ENCODE measurements around the gene TLE3.
A peak's percentile ranks its signal among the peaks of the same experiment; 100 is the strongest.

The TLE3 gene

DNA sequence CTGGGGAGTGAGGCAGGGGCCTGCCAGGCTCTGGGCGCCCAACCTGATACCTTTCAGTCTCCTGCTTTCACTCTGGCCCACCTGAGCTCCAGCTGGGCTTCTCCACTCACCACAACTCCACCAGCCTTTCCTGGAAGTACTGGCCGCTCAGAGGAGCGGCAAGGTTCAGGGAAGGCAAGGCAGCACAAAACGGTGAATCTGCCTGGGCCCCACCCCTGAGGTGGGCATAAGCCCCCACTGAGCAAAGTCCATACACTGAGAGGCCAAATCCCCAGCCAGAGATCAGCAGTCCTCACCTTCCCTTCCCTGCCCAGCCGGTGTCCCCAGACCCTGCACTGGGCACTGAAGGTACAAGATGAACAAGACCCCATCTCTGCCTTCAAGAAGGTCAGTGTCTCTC lies 70.7 kb downstream of the TLE3 start:
- DNase-seq, result no peak

DNA sequence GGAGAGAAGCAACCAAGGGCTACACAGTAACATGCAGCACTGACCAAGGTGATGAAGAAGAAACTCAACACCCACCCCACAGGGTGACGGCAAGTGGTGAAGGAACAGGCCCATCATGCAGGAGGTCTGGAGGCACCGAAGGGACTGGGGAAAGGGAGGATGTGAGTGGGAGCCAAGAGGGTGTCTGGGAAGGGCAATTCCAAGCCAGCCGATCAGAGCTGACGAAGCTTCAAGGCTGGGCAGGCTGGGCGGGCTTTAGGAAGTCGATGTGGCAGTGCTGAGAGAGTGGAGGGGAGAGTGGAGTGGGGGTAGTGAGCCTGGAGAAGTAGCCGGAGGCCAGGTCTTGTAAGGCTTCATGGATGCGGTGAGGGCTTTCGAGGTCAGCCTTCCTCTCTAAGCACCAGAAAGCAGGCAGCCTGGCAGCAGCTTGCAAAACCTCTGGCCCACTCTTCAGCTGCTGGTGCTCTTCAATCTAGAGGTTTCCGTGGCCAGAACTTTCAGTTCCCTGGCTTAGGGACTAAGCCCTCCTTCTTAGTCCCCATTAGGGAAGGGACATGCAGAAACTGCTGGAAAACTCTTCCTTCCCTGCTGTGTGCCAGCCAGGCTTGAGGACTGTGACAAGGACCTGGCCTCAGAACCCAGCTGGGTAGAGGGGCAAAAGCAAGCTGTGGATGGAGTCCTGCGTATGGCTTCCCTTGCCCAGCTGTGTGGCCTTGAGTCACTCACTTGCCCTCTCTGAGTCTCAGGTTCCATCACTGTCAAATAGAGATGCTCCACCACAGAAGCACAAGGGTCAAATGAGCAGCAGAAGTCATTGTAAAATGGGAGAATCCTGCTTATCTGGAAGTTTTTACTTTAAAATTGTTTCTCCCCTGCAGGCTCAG lies 72.1 kb downstream of the TLE3 start:
- no peak for DNase-seq

DNA sequence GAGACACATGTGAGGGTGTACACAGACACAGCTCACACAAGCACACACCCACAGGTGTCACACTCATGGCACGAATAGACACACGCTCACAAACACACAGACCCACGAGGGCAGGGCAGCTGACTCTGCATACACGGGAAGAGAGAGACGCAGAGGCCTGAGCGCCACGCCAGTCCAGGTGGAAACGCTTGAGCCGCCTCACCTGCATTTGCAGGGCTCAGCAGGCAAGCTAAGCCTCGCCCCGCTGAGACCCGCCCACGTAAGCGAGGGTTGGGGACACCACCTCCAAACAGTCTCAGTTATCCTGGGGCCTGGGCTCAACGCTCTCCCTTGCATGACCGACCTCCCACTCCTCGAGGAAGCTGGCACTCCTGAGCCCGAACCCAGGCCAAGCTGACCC lies 73.2 kb downstream of the TLE3 start:
- DNase-seq, result no peak

DNA sequence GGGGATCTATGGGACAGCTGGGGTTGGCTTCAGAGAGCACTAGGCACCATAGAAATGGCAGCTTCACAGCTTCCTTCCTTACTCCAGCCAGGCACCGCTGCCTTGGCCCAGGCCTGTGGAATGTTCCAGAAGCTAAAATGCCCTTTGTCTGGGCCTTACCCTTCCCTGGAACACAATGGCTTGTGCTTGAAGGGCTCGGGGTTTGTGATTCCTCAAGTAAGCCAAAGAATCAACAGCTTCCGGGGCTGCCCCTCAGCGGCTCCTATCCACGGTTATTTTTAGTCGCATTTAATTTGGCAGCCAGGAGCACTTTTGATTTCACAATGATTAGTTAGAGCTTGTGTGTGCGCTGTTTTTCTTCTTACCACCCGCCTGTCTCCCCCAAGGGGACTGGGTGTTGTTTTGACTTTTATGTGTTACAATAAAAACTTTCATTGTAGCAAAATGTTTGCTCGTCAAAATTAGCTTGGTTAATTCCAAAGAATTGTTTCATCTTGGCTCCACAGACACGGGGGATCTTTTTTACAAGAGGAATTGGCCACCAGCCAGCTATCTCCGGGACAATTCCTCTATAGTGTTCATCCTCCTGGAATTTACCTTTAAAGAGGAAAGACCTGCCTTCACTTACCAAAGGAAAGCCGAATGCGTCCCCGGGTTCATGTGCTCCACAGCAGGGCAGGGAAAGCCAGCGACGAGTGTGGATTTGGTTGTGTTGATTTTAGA lies 73.8 kb downstream of the TLE3 start:
- DNase-seq, result no peak

DNA sequence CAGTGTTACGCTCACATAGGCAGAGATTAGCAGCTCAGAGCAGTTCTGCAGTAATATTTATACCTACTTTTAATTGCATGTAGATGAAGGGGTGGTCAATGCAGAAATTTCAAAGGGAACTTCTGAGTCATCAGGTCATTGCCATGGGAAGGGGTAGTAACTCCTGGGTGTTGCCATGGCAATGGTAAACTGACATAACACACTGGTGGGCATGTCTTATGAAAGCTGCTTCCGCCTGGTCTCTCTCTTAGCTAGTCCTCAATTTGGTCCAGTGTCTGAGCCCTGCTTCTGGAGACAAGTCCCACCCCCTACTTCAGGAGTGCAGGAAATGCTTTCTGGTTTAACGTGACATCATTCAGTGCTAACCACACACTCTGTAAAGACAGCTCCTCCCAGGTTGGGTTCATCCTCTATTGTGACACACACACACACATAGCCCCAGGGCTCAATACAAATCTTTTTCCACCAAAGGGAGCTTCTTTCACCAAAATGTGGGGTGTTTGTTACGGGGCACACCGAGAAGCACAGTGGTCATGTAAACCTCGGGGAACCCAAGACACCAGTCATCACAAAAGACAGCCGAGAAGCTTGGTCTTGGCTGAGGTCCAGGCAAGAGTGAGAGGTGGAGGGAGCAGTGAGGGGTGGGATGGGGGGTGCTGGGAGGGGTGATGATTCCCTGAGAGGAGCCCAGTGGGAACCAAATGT lies 74.5 kb downstream of the TLE3 start:
- DNase-seq, result peak; percentile 82 to 88

DNA sequence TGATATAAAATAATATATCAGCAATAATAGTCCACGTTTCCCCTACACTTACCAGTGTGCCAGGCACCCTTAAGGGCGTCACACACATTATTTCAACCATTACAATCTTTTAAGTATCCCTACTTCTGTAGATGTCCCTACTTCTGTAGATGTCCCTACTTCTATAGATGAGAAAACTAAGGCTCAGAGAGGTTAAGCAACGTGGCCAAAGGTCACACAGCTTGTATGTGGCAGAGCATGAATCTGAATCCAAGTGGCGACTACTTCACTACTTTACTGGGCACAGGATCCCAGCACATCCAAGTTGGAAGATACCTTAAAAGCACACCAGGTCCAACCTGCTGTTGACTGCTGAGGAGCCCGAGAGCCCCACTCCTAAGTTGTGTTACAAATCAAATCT lies 77.5 kb downstream of the TLE3 start:
- no peak for DNase-seq

DNA sequence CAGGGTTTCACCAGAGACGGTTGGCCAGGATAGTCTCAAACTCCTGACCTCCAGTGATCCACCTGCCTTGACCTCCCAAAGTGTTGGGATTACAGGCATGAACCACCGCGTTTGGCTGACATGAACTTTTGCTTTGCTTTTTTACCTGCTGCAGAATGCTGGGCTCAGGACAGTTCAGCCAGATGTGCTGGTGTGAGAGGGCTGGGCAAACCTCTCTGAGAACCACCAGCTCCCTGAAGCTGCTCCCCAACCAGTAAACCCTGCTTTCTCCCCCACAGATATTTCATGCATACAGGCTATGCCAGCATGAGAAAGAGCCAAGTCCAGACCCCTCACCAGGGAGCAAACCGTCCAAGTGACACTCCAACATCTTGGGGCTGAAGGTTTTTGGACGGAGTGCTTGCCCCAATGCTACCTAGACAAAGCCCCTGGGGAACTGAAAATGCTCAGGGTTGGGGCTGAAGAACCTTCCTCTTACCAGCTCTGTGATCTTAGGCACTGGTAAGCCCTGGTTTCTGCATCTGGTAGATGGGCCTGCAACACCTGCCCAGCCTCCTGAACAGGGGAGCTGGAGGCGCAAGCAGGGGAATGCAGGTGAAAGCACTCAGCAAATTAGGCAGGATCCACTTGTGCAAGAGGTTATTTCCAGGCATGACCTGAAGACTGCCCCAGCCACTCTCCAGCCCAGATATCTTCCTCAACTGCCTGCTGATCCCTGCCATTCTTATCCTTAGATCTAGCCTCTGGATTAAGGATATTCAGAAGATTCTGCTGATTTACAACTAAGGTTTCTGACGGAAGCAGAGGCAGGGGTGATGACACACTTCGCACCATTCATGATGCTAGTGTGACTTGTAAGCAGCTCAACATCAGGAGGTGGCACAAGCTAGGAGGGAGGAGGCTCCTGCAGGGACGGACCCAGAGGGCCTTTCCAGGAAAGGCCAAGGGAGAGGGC lies 78.8 kb downstream of the TLE3 start:
- DNase-seq, result no peak

DNA sequence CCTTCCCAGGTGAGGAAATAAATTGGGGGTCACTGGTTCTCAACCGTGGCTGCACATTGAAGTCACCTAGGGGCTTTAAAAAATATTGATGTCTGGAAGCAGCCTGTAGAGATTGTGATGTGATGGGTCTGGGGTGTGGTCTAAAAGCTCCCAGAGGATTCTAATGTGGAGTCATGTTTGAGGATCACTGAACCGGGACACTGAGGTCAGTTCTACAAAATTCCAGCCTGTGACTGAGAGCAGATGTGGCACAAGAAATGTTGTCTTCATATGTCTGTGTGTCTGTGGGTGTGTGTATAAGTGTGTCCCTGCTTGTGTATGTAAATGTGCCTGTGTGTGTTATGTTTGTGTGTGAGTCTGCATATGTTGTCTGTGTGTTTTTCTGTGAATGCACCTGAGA lies 79.9 kb downstream of the TLE3 start:
- DNase-seq, result no peak

DNA sequence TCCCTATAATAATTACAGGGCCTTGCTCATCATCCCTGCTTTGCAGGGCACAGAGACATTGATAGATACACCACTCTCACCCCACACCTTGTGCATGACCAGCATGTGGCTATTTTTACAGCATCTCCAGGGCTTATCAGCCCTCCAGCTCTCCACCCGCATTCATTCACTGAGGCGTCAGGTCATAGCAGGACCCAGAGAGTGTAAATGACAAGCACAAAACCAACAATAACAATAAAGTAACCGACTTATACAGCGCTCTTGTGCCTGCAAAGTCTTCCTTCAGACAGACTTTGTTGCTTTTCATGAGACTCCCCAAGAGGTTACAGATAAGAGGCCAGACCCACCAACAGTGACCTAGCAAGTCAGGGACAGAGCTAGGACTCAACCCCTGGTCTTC lies 80.7 kb downstream of the TLE3 start:
- DNase-seq, result no peak

DNA sequence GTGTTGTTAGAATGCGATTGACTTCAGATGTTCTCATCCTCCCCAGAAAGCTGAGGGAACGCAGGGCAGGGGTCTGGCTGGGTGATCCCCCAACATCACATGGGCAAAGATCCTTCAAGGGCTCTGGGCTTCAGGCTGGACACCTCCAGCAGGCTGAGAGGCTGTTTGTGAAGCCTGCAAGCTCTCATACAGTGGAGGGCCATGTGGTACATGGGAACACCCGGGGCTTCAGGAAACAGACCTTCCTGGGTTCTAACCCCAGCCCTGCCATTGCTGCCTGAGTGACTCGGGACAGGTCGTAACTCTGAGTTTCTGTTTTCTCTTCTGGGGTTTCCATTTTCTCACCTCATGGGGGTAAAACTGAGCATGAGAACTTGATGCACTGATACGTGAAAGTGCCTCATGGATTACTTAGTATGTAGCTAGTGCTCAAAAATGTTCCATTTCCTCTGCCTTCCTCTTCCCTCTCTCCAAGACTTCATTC lies 81.2 kb downstream of the TLE3 start:
- DNase-seq, result no peak

DNA sequence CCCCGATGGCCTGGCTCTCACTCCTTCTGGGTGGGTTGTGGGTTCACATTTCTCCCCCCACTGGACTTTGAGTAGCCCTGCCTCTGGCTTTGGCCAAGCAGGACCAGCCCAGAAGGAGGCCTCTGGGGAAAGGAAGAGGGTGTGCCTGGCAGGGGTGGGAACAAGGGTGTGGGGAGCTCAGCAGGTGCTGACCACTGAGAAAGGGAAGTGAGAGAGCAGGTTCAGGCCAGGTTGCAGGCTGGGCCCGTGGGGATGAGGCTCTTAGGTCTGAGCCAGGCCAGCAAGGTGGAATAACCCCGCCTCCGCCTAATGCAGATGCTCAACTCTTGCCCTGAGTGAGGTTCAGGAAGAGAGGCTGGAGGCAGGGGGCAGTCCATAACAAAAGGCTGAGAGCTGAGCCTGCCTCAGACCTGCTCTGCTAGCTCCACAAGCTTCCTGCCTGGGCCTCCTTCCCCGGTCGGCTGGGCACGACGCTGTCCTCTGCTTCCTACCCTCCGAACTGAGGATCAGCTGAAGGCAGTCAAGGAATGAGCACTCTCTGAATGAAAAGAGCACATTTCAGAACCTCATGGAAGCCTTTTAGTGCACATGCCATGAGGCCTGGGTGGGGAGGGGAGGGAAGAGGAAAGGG lies 82.7 kb downstream of the TLE3 start:
- peak in 1 of 2 donors; percentile 28 for DNase-seq

DNA sequence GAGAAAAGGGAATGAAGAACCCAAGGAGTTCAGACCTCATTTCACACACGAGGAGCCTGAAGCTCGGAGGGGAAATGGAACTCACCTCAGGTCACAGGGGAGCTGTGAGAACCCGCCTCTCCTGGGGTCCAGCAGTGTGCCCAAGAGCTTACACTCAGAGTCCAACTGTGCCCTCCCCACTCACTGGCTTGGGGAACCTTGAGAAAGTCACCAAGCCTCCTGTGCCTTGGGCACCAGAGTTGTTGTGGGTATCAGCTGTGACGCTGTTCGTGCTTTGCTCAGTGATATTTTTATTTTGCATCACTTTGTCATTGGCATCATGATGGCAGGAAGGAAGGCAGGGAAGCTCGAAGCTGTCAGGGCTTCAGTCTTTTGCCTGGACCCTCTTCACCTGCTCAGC lies 83.4 kb downstream of the TLE3 start:
- DNase-seq, result no peak

DNA sequence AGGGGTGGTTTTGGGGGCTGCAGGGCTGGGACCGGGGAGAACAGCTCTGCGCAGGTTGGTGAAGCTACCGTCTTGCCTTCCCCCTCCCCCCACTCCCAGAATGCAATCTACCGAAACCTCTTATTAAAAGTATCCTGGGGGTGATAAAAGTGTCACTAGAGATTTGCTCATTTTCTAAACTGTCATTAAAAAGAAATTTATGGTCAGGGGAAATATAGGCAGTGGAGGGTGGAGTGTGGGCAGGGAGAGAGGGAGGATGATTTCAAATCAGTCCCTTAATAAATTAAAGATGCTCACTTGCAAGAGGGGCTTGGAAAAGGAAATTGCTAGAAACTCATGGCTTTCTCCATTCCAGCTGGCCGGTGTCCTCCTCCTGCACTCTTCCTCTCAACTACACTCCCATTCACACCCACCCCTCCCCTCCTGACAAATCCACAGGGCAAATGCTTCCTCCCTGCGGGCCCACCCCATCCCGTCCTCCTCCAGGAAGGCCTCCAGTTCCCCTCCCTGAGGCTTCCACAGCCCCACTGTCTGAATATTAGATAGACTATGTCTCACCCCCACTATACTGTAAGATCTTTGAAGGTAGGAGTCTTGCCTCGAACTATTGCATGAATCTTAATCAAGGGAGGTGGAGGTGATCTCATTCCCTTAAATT lies 83.9 kb downstream of the TLE3 start:
- no peak for DNase-seq

DNA sequence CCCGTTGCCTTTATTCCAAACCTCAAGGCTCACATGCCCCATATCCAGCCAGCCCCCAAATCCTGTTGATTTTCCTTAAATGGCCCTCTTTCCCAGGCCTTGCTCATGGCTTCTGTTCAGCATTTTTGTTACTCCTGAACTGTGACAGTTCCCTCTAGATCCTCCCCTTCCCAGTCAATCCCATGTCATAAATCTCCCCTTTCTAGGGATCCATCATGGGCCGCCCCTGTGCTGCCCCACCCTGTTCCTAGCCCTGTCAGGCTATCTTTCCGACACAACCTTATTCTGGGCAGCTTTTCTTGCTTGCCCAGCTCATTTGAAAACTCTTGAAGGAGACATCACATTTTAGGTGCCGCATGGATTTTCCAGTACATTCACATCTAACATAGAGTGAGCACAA lies 84.8 kb downstream of the TLE3 start:
- no peak for DNase-seq

DNA sequence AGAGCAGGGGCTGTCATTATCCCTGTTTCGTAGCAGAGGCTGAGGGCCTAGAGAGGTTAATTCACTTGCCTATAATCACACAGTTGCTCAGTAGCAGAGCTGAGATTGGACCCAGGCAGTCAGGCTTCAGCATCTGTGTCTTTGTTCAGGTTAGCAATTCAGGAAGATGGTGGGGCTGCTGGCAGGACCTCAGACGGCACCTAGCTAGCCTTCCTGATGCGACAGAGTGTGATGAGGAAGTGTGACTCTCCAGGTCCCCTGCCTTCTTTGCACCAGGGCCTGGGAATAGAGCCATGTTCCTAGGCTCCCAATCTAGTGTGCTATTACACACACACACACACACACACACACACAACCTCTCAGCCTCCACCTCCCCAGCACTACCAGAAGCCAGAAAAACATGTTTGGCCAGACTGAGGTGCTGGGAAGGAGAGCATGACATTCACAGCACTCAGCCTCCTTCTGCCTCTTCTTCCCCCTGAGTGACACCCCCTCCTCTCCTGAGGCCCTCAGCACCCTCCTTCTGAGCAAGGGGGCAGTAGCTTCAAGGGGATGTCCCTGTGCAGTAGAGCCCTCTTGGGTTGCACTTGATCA lies 88.9 kb downstream of the TLE3 start:
- DNase-seq, result no peak

DNA sequence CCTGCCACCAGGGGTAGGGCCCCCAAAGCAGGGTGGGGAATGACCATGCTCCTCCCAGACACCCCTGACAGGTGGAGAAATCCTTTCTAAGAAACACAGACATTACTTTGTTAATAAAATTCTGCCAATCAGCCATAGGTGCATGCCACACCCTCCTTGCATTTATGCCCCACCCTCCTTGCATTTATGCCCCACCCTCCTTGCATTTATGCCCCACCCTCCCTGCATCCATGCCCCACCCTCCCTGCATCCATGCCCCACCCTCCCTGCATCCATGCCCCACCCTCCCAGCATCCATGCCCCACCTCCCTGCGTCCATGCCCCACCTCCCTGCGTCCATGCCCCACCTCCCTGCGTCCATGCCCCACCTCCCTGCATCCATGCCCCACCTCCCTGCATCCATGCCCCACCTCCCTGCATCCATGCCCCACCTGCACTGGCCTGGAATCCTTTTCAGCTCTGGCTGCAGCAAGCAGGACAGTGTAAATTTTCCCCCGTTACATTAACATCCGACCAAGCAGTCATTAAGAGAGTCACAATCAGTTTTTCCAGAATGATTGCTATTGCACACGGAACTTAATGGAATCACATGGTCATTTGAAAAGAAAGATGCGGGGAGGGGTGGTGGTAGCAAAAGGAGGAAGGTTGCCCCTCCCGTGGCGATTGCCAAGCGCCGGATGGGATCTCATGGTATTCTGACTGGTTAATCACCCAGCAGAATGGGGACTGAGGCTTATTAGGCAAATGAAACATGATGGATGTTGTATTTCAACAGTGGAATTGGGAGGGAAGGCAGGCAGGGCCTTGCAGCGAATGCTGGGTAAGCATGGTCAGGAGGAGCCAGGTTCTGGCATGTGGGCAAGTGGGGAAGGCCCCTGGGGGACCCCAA lies 91.2 kb downstream of the TLE3 start:
- DNase-seq, result no peak

DNA sequence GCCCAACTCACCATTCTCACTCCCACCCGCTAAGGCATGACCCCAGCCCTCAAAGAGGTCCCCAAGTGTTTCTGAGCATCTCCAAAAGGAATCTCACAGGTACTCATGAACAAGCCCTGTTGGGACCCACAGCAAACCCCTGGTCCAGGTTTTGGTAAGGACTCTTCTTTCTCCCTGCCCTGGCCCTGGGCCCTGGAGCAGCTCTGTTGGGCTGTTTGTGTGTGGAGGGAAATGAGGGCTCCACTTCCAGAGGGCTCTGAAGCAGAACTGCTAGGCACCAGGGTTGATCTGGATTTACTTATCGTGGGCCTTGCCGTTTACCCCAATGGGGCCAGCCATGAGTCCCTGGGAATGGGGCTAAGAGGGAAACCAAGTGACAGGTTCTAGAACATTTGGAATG lies 92.9 kb downstream of the TLE3 start:
- DNase-seq, result no peak

DNA sequence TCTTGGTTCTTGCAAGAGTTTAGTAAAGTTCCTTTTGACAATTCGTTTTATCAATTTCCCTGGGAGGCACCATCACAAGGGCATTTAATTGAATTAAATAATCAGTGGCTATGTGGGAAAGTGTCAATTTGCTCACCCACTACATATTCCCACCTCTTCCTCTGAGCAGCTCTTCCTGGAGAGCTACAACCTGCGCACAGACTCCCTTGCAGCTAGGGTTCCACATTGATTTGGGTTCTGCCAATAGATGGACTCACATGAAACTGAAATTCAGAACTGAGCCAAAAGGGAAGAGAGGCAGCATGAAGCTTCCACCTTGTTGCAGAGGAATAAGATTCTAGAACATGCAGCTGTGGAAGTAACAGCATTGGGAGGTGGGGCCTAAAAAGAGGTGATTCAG lies 94.8 kb downstream of the TLE3 start:
- DNase-seq, result no peak

DNA sequence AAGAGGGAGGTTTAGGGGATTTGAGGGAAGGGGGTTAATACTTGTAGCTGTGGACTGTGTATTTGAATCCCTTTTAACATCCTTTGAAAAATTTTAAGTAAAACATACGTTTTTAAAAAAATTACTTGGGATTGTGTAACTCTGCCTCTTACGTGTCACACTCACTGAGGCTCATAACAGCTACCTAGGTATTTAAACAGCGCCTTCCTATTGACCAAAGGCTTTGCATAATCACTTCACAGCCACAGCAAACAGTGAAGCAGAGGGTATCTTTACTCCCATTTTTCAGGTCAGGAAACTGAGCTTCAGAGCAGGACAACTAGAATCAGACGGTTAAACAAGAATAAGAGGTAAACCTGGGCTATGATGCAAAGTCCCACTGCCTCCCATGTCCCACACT lies 95.9 kb downstream of the TLE3 start:
- DNase-seq, result no peak
